GM21529 (cell line): ENCODE results near the gene ACSS1.

Experiments used
- ATAC-seq: cut with Tn5 transposase; IDR thresholded peaks from one replicate; pipeline ENCODE4 v1.9.1; 2021; ENCODE audit not compliant: unreplicated experiment

The ACSS1 gene

DNA sequence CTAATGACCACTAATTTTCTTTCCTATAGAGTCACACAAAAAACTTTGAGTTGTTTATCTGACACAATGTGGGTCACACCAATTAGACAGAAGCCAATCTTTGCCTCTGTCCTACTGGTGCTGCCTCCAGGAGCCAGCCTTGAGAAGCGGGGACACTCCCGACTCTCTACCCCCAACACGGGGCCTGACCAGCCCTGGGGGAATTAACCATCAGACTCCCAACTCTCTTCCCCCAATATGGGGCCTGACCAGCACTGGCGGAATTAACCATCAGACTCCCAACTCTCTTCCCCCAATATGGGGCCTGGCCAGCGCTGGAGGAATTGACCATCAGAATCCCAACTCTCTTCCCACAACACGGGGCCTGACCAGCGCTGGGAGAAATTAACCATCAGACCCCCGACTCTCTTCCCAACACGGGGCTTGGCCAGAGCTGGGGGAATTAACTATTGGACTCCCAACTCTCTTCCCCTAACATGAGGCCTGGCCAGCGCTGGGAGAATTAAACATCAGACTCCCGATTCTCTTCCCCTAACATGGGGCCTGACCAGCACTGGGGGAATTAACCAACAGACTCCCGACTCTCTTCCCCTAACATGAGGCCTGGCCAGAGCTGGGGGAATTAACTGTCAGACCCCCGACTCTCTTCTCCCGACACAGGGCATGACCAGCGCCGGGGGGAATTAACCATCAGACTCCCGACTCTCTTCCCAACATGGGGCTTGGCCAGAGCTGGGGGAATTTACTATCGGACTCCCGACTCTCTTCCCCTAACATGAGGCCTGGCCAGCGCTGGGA lies 96.4 kb downstream of the ACSS1 start:
- ATAC-seq, result no peak

DNA sequence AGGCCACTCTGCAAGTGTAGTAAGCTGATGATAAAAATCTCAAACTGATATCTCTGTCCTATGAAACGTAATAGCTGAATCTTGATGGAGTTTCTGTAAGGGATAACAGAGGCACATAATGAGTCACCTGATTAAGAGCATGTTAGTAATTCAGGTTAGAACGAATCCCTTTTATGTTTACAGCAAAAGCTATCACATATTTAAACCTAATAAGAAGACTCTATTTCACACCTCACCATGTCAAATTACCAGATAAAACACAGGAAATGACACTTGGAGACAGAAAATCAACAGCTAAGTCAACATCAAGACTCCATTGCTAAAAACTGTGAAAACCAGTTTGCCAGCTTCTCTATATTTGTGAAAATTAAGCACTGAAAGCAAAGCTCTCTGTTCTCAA lies 97.1 kb downstream of the ACSS1 start:
- no peak for ATAC-seq

DNA sequence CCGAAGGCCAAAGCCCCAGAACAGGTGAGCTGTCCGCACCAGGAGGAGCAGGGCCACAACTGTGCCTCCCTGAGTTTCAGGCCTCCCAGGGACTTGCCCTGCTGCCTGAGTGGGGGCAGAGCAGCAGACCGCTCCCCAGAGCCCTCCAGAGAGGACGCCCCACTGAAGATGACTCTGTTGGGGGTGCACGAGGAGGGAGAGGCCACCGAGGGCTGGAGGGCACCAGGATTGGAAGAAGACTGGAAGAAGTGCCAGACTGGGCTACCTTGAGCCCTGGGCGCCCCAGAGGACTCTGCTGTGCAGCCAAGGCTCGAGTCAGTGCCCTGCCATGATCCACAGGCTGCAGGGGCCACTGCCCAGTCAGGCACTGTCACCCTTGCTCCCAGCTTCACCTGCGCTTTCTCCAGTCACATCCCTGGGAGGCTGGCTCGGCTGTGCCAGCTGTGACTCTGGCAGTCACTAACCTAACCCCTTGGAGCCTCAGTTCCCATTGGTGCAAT lies 97.6 kb downstream of the ACSS1 start:
- no peak for ATAC-seq

DNA sequence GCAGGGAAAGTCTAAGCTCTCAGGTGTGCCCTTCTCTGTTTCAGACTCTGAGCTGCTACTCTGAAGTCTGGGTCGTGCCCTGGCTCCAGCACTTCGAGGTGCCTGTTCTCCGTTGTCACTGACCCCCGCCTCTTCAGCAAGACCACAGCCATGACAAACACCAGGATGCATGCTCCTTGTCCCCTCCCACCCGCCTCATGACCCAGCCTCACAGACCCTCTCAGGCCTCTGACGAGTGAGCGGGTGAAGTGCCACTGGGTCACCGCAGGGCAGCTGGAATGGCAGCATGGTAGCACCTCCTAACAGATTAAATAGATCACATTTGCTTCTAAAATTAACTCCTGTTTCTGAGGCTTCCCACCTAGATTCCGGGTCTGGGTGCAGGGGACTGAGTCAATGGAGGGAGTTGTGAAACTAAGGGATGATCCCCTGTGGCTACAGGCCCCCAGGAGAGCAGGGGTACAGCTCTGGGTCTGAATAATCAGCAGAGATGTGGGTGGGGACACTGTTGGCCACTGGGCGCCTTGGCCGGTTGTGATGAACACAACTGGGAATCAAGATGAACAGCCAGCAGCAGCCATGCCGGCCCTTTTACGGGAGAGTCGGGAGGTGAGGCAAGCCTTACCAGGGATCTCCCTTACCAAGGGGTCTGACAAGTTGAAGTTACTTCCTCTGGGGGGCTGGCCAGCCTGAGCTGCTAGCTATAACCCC lies 98.2 kb downstream of the ACSS1 start:
- ATAC-seq, result no peak

DNA sequence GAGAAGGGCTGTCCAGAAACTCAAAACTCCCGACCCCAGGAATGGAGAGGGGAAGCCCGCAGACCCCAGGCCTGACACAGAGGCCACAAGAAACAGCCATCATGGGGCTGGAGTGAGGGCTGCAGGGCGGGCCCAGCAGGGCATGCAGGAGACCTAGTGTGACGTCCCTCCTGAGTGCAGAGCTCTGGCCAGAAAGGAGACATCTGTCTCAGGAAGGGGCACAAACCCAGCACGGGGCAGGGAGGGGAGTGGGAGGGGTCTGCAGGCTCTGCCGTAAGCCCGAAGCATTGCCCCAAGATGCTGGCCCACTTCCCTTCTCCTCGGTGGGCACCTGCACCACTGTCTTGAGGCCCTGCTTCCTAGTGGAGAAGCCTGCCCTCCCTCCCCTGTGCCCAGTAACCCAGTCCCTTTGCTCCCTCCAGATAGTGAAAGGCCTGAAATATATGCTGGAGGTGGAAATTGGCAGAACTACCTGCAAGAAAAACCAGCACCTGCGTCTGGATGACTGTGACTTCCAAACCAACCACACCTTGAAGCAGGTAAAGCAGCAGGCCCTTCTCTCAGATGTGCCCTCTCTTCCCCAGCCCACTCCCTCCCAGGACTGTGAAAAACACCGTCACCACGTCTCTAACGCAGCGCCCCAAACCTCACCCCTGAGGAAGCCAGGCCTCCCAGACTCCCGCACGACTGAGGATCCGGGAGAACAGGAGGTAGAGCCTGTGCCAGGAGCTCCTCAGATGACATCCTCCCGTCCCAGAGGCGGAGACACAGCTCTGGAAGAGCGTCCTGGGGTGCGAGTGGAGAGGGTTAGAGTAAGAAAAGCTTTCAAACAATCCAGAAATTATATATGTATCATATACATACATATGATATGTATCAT lies 99.2 kb downstream of the ACSS1 start:
- no peak for ATAC-seq

DNA sequence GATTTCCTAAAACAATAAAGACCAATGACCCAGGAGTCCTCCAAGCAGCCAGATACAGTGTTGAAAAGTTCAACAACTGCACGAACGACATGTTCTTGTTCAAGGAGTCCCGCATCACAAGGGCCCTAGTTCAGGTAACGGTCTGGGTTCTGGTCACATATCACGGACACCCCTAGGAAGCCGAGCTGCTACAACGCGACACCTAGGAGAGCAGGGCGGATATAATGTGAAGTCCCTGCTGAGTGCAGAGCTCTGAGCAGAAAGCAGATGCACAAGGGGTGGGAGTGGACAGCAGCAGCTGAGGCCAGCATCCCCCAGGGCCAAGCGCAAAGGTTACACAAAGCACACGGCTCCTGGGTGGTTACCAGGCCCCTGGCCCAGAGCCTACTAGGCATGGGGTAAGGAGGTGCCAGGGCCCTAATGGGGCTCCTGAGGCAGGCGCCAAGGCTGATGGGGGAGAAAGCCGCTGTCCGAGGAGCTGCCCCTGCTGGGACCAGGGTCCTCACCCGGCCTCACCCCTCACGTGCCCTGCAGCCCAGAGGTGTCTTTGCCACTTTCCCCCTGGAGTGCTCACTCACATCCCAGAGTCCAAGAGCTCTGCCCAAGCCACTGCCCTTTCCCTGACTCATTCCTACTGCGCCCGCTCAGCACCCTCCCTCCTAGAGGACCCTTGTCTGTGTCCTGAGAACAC lies 100.5 kb downstream of the ACSS1 start:
- ATAC-seq, result no peak
